Esophagus (tissue), 2 donors: ENCODE data around the gene MORC3. TPM values are rescaled to one million over a fixed set of nuclear protein-coding genes. Genes with fewer than 3 reads are reported as not detected.

Experiments used
- polyA plus RNA-seq, 2 donors: library from polyadenylated mRNA; stranded (reverse); fragments of 200-250 nt; gene quantifications; one replicate each; pipeline ENCODE4 v1.2.3, GENCODE V29; 2013
- donor health status: healthy with polysubstance abuse.
- donor health status: Bipolar disorder and iron deficiency.

MORC3 gene
- polyA plus RNA-seq, 2 donors, result 13.1 to 18.6 TPM

Other genes with a start within 250 kb of the MORC3 start
- gene CBR3, start 185.1 kb upstream of the MORC3 start, polyA plus RNA-seq, result 10 to 100 TPM; 55.8 to 77.1 TPM
- 10 to 100 TPM in 1 of 2 donors, 1 to 10 TPM in 1; 9.2 to 13.2 TPM for gene DOP1B, start 163.4 kb upstream of the MORC3 start, polyA plus RNA-seq
- 1 to 10 TPM; 2.1 to 3.2 TPM for gene CHAF1B, start 65.2 kb downstream of the MORC3 start, polyA plus RNA-seq
- gene CLDN14, start 159.9 kb downstream of the MORC3 start, polyA plus RNA-seq, result under 1 TPM in 1 of 2 donors, not detected in 1; 0.04 TPM